Stimulated activated CD8-positive, alpha-beta memory T cell treated with anti-CD3 and anti-CD28 coated beads, Interleukin-4, amount 100 ng/mL, for 24 hours (primary cell): ENCODE measurements around the gene SLC35B4.

ENCODE experiments used
- DNase-seq: peaks from one replicate; pipeline ENCODE4 v3.0.0-alpha.2; 2020; ENCODE audit warnings: low read depth

SLC35B4 gene

GRCh38 chr7:134289841-134290240, 26.9 kb downstream of the SLC35B4 start:
- no peak for DNase-seq

DNA sequence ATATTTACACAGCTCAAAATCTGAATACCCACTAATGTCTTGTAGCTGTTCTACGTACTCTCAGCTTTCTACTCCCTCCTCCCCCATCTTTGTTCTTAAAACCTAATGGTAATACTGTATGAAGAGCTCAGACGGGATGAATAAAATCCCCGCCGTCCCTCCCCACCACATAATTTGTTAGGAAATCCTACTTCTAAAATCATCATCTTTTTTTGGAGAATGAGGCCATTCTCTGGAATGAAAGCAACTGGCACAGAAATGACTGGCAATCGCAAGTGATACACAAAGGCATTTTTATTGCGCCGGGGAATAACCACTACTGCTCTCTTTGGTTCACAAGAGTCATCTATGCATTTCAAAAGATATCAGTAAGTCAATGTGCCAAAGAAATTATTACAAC, 27.3 kb downstream of the SLC35B4 start:
- DNase-seq, result no peak

DNA sequence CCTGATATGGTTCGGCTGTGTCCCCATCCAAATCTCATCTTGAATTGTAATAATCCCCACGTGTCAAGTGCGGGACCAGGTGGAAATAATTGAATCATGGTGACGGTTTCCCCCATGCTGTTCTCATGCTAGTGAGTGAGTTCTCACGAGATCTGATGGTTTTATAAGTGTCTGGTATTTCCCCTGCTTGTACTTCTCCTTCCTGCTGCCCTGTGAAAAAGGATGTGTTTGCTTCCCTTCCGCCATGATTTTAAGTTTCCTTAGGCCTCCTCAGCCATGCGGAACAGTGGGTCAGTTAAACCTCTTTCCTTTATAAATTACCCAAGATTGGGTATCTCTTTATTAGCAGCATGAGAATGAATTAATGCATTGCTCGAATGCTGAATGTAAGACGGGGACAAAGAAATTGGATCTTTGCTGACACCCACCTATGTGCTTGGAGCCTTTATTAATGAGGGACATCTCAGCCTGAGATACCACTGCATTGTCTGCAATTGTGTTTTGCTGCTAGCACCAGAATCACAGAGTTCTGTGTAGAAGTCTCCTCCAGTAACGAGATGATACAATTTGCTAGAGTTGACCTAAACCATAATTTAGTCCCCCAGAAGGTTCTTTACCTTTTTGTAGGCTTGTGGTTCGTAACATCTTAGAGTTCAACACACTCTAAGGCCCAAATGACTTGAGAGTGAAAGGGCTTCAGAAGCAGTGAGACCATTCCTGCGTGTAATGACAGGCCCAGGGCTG, 28.6 kb downstream of the SLC35B4 start:
- no peak for DNase-seq

GRCh38 chr7:134284952-134285351, 31.8 kb downstream of the SLC35B4 start:
- DNase-seq, result no peak

GRCh38 chr7:134284011-134284410, 32.7 kb downstream of the SLC35B4 start:
- DNase-seq, result no peak

- DNase-seq, result no peak
Measured at GRCh38 chr7:134280508-134280907, 36.2 kb downstream of the SLC35B4 start.

- DNase-seq, result no peak
Measured at GRCh38 chr7:134279898-134280297, 36.8 kb downstream of the SLC35B4 start.

DNA sequence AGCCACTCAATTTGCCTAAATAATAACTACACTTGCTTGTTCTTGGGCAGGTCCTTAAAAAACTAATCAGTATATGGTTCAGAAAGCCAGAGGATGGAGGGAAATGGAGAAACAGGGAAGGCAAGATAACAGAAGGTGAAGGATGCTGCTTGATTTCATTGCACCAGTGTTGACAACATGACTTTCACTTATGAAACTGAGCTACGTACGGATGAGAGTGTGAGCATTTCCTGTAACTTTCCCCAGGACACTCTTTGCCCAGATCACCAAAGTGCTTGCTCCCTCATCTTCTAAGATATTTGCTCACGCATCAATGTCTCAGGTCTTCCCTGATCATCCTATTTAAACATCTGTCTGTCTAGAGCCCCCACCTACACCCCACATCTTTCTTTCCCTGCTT, 37.4 kb downstream of the SLC35B4 start:
- DNase-seq, result no peak

GRCh38 chr7:134278502-134279153, 38.1 kb downstream of the SLC35B4 start:
- DNase-seq, result no peak

DNA sequence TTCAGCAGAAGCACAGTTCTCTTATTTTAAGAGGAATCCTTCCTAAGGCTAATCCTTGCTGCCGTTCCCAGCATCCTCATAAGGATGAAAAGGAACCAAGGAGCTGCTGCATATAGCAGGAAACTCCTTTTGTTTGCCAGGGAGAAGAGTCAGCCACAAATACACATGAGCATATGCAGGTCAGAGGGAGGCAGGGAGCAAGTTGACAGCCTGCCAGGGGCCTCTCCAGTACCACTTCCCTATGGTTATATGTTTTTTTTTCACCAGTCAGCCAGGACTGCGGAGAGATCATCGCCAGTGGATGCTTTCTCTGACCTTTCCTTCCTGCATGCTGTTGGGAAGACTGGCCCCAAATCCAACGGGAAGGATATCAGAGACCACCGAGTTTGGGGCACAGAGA, 39.8 kb downstream of the SLC35B4 start:
- DNase-seq, result no peak

DNA sequence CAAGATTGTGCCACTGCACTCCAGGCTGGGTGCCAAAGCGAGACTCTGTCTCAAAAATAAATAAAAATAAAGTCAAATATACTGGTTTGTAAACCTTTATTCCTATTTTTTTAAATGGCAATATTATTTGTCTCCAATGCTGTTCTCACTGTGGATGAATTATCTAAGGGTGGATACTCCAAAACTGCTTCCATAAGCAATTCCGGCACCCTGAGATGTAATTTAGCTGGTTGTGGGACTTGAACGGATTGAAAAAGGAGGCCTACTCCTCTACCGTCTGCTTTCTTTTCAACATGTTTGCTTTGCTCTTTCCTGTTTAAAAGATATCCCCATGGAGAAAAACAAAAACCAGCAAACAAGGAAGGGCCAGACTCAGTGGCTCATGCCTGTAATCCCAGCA, 54.4 kb downstream of the SLC35B4 start:
- no peak for DNase-seq

GRCh38 chr7:134255814-134256213, 60.9 kb downstream of the SLC35B4 start:
- no peak for DNase-seq

DNA sequence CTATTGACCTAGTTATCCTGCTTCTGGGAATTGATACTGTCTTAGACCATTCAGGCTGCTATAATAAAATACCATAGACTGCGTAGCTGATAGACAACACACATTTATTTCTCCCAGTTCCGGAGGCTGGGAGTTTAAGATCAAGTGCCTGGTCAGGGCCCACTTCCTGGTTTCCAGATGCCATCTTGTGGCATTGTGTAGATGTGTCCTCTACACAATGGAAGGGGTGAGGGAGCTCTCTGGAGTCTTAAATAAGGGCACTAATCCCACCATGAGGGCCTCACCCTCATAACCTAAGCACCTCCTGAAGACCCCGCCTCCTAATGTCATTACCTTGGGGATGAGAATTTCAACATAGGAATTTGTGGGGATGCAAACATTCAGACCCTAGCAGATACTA, 62.4 kb downstream of the SLC35B4 start:
- no peak for DNase-seq

- DNase-seq, result no peak
Measured at GRCh38 chr7:134248196-134248595, 68.5 kb downstream of the SLC35B4 start.

DNA sequence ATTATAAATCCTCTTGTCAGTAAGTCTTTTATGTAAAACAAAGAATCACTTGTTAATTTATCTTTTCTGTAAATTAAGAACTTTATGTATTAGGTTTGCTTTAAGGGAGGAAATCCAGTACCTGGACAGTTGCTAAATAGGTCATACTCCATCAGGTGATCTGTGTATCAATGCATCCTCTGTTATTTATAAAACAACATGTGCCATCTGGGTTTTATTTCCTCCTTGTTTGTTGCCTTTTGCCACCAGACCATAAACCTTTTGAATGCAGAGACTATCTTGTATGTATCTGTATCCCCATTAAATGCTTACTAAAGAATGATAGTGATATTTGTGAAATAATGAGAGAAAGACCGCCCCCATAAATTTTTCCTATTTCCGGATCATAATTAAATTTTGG, 70.0 kb downstream of the SLC35B4 start:
- no peak for DNase-seq

GRCh38 chr7:134246347-134246746, 70.4 kb downstream of the SLC35B4 start:
- no peak for DNase-seq

GRCh38 chr7:134245253-134245652, 71.5 kb downstream of the SLC35B4 start:
- DNase-seq, result no peak
